ENCODE measurements around the gene FAM168A.

DNA sequence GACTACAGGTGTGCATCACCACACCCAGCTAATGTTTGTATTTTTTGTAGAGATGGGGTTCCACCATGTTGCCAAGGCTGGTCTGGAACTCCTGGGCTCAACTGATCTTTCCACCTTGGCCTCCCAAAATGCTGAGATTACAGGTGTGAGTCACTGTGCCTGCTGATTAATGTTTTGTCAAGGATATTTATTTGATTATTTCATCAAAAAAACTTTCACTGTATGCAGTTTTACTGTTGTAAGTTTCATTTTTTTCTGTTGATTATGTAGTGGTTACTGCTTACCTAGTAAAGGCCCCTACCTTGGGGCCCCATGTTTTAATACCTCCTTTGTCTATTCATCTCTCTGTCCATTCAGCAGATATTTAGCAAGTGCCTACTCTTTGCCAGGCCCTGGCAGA lies 16.7 kb upstream of the FAM168A start:
- TF ChIP-seq, protein P1, sequence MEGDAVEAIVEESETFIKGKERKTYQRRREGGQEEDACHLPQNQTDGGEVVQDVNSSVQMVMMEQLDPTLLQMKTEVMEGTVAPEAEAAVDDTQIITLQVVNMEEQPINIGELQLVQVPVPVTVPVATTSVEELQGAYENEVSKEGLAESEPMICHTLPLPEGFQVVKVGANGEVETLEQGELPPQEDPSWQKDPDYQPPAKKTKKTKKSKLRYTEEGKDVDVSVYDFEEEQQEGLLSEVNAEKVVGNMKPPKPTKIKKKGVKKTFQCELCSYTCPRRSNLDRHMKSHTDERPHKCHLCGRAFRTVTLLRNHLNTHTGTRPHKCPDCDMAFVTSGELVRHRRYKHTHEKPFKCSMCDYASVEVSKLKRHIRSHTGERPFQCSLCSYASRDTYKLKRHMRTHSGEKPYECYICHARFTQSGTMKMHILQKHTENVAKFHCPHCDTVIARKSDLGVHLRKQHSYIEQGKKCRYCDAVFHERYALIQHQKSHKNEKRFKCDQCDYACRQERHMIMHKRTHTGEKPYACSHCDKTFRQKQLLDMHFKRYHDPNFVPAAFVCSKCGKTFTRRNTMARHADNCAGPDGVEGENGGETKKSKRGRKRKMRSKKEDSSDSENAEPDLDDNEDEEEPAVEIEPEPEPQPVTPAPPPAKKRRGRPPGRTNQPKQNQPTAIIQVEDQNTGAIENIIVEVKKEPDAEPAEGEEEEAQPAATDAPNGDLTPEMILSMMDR (IDR thresholded peaks at IDR 0.05) = no peak
- TF ChIP-seq POLR2A (IDR thresholded peaks at IDR 0.05) = no peak
